ENCODE measurements around the gene TRPT1.
A peak's percentile ranks its signal among the peaks of the same experiment; 100 is the strongest.

TRPT1 gene, protein sequence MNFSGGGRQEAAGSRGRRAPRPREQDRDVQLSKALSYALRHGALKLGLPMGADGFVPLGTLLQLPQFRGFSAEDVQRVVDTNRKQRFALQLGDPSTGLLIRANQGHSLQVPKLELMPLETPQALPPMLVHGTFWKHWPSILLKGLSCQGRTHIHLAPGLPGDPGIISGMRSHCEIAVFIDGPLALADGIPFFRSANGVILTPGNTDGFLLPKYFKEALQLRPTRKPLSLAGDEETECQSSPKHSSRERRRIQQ

GRCh38 chr11:64225608-64226506 is at the start of gene TRPT1, which contains the start of gene NUDT22:
Gene TRPT1, minus strand, starts transcription at chr11:64226186. Its CDS starts 326 bp downstream, at chr11:64225860.
Gene NUDT22, plus strand, starts transcription at chr11:64226274. Its CDS starts 379 bp downstream, at chr11:64226653.
- TF ChIP-seq ZNF274 (IDR thresholded peaks at IDR 0.05; ENCODE audit: low read depth, low read length), result no peak

DNA sequence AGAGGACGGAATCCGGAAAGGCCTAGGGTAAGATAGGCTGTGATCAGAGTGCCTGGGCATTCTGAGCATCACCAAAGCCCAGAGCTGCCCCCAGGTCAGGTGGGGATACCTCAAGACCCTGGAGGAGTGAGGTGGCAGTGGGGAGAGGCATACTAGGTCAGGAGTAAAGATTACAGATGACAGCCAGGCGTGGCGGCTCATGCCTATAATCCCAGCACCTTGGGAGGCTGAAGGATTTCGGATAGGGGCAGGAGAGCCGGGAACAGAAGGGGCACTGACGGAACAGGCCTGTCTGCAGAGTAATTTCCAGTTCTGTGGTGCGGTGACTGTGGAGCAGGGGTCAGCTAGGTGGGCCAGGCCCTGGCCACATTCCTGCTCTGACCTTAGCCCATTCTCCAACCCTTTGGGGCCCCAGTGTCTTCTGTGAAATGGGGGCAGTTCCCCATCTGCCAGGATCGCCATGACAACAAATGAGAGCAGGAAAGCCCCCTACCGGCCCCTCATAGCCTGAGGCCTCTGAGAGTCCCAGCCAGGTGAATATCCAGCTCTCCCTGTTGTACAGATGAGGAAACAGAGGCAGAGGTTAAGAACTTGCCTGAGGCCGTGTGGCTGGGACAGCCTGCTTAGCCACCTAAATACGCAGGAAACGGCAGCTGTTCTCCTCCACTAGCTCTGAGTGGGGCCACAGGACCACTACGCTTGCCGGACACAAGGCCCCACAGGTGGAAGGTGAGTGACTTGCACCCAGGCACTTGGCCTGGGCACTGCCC is 49.2 kb upstream of the TRPT1 start:
- H3K4me3 ChIP-seq (ENCODE audit: low read length), result no peak overlapping the region
- TF ChIP-seq ZNF274 (IDR thresholded peaks at IDR 0.05; ENCODE audit: low read depth, low read length), result no peak

More at GRCh38 chr11:64225608-64226506, at the start of gene TRPT1, which contains the start of gene NUDT22:
- H3K4me3 ChIP-seq (ENCODE audit: low read length), result peak within 1 kb of the TSS; percentile 93

DNA sequence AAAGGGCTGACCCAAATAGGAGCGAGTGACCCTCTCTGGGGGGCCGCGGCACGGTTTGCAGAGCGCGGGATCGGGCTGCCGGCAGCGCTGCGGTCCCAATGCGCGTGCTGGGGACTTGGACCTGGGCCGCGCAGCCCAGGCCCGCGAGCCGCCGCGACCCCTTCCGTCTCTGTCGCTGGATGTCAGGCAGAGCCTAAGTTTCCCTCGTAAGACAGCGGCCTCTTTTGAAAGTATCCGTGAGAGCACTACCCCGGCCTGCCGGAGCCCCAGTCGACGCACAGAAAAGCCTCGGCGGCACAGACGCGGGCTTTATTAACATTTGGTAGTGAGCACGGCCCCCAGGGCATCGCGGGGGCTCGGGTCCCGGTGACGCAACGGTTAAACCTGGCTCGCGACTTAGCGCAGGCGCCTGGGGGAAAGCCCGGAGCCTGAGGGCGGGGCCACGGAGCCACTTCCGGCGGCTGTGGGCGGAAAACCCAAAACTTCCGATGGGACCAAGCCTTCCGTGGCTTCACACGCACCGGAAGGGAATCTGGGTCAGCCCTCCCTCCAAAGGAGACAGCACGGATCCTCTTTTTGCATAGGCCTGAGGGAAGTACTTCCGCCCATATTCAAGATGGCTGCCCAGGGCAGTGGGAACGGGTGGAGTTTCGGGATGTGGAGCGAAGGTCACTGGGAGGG is 43.7 kb upstream of the TRPT1 start:
- no peak for TF ChIP-seq ZNF274 (IDR thresholded peaks at IDR 0.05; ENCODE audit: low read depth, low read length)
- peak overlapping the region; percentile 76 for H3K4me3 ChIP-seq (ENCODE audit: low read length)

- H3K4me3 ChIP-seq (ENCODE audit: low read length), result peak overlapping the region; percentile 74
- TF ChIP-seq ZNF274 (IDR thresholded peaks at IDR 0.05; ENCODE audit: low read depth, low read length), result no peak
Observed at GRCh38 chr11:64268893-64269539, 43.0 kb upstream of the TRPT1 start.

GRCh38 chr11:64268025-64268892 is 42.3 kb upstream of the TRPT1 start:
- peak overlapping the region; percentile 74; the same call in 1 of the 2 replicates for H3K4me3 ChIP-seq (ENCODE audit: low read length)
- TF ChIP-seq ZNF274 (IDR thresholded peaks at IDR 0.05; ENCODE audit: low read depth, low read length), result no peak

GRCh38 chr11:64267207-64267945 is 41.4 kb upstream of the TRPT1 start:
- H3K4me3 ChIP-seq (ENCODE audit: low read length), result no peak overlapping the region
- TF ChIP-seq ZNF274 (IDR thresholded peaks at IDR 0.05; ENCODE audit: low read depth, low read length), result no peak

- TF ChIP-seq ZNF274 (IDR thresholded peaks at IDR 0.05; ENCODE audit: low read depth, low read length), result no peak
- no peak overlapping the region for H3K4me3 ChIP-seq (ENCODE audit: low read length)
Observed at GRCh38 chr11:64266339-64266738, 40.4 kb upstream of the TRPT1 start.

GRCh38 chr11:64265176-64266160 is 39.5 kb upstream of the TRPT1 start:
- TF ChIP-seq ZNF274 (IDR thresholded peaks at IDR 0.05; ENCODE audit: low read depth, low read length), result no peak
- H3K4me3 ChIP-seq (ENCODE audit: low read length), result no peak overlapping the region

DNA sequence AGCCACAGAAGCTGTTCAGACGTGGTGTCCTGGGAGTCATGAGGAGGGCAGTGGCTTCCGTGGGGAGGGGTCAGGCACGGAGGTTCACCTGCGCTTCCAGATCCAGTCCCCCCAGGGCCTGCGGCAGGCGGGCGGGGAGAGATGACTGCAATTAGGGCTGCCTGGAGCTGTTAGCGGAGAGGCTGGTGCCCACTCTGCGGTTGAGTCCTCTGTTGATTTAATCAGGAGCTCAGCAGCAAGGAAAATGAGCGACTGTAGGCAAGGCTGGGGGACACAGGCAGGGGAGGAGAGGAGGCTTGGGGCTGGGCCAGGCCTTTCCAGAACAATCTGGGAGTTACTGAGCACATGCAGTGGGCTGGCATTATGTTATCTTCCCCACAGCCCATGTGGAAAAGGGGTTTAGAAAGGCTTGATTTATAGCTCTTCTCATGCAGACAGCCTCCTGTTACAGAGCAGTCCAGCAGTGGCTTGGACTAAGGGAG is 38.4 kb upstream of the TRPT1 start:
- TF ChIP-seq ZNF274 (IDR thresholded peaks at IDR 0.05; ENCODE audit: low read depth, low read length), result no peak
- H3K4me3 ChIP-seq (ENCODE audit: low read length), result no peak overlapping the region

GRCh38 chr11:64263947-64264317 is 37.9 kb upstream of the TRPT1 start:
- TF ChIP-seq ZNF274 (IDR thresholded peaks at IDR 0.05; ENCODE audit: low read depth, low read length), result no peak
- H3K4me3 ChIP-seq (ENCODE audit: low read length), result no peak overlapping the region
